ENCODE results near the gene RETREG1.
"Not testable (repeated sequence)": the region's sequence is repeated elsewhere in the genome, so short reads cannot be mapped to it uniquely, and the experiment has no call there.

The RETREG1 gene

GRCh38 chr5:16446993-16447392 lies 169.8 kb downstream of the RETREG1 start:
- DNase-seq: no peak

- DNase-seq: no peak
Measured at GRCh38 chr5:16437977-16438376, 178.8 kb downstream of the RETREG1 start.

GRCh38 chr5:16436065-16436682 lies 180.6 kb downstream of the RETREG1 start:
- not testable (repeated sequence) for DNase-seq

- no peak for DNase-seq
Measured at GRCh38 chr5:16431490-16431889, 185.3 kb downstream of the RETREG1 start.

- DNase-seq: no peak
Measured at GRCh38 chr5:16430349-16431089, 186.3 kb downstream of the RETREG1 start.

- no peak for DNase-seq
Measured at GRCh38 chr5:16428359-16428758, 188.4 kb downstream of the RETREG1 start.

- no peak for DNase-seq
Measured at GRCh38 chr5:16427587-16427986, 189.2 kb downstream of the RETREG1 start.
